Measurements from ENCODE around the gene ADAMTSL5.
"Not testable (repeated sequence)": the region's sequence is repeated elsewhere in the genome, so short reads cannot be mapped to it uniquely, and the experiment has no call there.

The ADAMTSL5 gene

DNA sequence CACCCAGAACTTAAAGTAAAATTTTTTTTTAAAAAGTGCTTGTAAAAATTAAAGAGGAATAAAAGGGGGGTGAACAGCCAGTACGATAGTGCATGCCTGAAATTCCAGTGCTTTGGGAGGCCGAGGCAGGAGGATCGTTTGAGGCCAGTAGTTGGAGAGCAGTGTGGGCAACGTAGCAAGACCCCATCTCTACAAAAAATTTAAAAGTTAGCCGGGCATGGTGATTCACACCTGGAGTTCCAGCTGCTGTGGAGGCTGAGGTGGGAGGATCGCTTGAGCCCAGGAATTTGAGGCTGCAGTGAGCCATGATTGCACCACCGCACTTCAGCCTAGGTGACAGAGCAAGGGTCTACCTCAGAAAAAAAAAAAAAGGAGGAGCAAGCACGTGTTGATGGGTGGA, 7.8 kb downstream of the ADAMTSL5 start:
- DNase-seq (ENCODE audit: low read depth), result no peak
- TF ChIP-seq, protein P1, sequence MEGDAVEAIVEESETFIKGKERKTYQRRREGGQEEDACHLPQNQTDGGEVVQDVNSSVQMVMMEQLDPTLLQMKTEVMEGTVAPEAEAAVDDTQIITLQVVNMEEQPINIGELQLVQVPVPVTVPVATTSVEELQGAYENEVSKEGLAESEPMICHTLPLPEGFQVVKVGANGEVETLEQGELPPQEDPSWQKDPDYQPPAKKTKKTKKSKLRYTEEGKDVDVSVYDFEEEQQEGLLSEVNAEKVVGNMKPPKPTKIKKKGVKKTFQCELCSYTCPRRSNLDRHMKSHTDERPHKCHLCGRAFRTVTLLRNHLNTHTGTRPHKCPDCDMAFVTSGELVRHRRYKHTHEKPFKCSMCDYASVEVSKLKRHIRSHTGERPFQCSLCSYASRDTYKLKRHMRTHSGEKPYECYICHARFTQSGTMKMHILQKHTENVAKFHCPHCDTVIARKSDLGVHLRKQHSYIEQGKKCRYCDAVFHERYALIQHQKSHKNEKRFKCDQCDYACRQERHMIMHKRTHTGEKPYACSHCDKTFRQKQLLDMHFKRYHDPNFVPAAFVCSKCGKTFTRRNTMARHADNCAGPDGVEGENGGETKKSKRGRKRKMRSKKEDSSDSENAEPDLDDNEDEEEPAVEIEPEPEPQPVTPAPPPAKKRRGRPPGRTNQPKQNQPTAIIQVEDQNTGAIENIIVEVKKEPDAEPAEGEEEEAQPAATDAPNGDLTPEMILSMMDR (IDR thresholded peaks at IDR 0.05; ENCODE audit: insufficient read depth, low read depth, low read length, missing control alignments), result no peak
- no peak overlapping the region for H3K4me3 ChIP-seq (ENCODE audit: low read depth, low read length)

DNA sequence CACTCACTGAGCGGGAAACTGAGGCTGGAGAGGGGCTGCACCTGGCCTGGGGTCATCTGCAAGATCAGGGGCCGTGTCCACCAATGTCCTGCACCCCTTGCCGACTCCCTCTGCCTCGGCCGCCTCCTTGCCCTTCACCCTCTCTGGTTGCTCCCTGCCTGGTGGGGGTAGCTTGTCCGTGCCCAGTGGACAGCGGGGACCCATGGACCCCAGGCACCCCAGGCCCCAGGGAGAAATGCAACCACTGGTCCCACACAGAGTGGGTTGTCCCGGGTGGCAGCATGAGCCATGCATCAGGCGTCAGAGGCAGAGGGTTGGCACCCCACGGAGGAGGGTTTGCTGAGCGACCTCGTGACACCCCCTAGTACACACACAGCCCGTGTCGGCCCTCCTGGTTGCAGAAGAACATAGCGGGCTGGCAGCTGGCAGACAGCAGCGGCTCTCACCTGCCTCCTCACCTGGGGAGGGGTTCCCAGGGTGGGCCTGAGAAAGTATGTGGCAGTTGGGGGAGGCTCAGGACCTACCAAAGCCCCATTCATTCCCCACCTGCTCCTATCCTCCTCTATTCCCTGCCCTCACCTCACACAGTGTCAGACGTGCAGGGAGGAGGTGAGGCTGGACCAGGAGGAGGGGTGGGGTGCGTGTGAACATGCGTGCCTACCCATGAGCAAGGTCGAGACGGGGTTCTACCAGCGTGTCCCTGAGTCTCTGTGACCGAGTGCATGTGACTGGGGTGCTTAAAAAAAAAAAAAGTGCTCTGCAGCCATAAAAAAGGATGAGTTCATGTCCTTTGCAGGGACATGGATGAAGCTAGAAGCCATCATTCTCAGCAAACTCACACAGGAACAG, 8.7 kb downstream of the ADAMTSL5 start:
- TF ChIP-seq, protein P1 (IDR thresholded peaks at IDR 0.05; ENCODE audit: insufficient read depth, low read depth, low read length, missing control alignments), result no peak
- H3K4me3 ChIP-seq (ENCODE audit: low read depth, low read length), result no peak overlapping the region
- no peak for DNase-seq (ENCODE audit: low read depth)

DNA sequence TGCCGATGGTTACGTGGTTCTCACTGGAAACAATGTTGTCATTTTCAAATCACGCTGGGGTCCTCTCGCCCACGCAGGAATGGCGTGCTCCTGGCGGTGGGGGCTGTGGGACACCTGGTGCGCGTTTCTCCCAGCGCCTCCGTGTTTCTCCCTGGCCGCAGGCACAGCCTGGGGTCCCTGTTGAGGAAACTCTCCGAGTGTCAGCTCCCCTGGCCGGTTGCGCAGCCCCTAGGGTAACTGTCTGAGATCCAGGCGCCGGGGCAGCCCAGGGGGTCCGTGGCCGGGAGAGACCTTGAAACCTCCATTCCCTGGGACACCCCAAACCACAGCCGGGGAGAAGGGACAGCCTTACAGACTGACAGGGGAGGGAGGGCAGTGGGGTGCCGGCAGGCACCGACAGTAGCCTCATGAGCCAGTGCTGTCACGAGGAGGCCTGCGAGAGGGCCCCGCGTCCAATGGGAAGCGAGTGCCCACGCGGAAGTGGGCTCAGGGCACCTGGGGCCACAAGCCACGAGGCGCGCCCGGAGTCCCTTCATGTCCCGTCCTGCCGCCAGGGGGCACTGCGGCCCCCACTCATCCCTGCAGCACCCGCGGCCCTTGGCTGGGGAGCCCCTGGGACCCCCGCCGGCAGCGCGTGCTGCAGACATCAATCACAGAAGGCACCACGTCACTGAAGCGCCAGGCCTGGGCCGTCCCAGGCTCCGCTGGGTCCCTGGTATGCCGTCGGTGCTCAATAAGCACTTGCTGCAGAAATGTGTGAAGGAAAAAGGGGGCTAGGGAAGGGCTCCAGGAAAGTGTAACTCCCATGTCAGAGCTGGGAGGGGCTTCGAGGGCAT, 9.5 kb downstream of the ADAMTSL5 start:
- peak; percentile 53 for DNase-seq (ENCODE audit: low read depth)
- no peak overlapping the region for H3K4me3 ChIP-seq (ENCODE audit: low read depth, low read length)
- TF ChIP-seq, protein P1 (IDR thresholded peaks at IDR 0.05; ENCODE audit: insufficient read depth, low read depth, low read length, missing control alignments), result peak; percentile 74

DNA sequence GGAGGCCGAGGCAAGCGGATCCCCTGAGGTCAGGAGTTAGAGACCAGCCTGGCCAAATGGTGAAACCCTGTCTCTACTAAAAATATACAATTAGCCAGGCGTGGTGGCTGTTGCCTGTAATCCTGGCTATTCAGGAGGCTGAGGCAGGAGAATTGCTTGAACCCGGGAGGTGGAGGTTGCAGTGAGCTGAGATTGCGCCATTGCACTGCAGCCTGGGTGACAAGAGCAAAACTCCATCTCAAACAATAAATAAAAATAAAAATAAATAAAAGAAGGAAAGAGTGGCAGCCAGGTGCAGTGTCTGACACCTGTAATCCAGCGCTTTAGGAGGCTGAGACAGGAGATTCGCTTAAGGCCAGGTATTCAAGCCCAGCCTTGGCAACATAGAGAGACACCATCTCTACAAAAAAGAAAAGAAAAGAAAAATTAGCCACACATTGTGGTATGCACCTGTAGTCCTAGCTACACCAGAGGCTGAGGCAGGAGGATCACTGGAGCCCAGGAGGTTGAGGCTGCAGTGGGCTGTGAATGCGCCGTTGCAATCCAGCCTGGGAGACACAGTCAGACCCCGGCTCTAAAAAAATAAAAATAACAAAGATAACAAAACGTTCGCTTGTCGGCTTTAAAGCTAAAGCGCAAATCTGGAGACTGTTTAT, 10.3 kb downstream of the ADAMTSL5 start:
- no peak overlapping the region for H3K4me3 ChIP-seq (ENCODE audit: low read depth, low read length)
- no peak for DNase-seq (ENCODE audit: low read depth)
- TF ChIP-seq, protein P1 (IDR thresholded peaks at IDR 0.05; ENCODE audit: insufficient read depth, low read depth, low read length, missing control alignments), result no peak

DNA sequence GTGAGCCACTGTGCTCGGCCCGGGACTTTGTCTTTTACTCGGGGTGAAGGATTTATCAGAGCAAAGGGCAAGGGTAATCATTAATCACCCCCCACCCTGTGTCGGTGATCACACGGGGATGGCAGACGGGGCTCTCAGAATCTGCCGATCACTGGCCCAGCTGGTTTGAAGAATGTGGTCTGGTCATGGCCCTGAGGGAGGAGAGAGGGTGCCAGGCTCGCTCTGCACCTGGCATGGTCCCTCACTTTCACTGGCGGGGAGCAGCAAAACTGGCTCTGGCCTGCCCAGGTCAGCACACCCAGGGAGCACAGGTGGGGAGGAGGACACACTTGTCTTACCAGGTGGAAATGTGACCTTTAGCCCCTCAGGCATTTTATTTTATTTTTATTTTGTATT, 11.6 kb downstream of the ADAMTSL5 start:
- no peak for DNase-seq (ENCODE audit: low read depth)
- no peak overlapping the region for H3K4me3 ChIP-seq (ENCODE audit: low read depth, low read length)
- TF ChIP-seq, protein P1 (IDR thresholded peaks at IDR 0.05; ENCODE audit: insufficient read depth, low read depth, low read length, missing control alignments), result no peak

DNA sequence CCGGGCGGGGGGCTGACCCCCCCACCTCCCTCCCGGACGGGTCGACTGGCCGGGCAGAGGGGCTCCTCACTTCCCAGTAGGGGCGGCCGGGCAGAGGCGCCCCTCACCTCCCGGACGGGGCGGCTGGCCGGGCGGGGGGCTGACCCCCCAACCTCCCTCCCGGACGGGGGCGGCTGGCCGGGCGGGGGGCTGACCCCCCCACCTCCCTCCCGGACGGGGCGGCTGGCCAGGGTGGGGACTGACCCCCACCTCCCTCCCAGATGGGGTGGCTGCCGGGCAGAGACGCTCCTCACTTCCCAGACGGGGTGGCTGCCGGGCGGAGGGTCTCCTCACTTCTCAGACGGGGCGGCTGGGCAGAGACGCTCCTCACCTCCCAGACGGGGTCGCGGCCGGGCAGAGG, 13.6 kb downstream of the ADAMTSL5 start:
- not testable (repeated sequence) for DNase-seq (ENCODE audit: low read depth); H3K4me3 ChIP-seq (ENCODE audit: low read depth, low read length)
